Measurements from ENCODE around the gene DBH. TPM values are rescaled to one million over a fixed set of nuclear protein-coding genes. Genes with fewer than 3 reads are reported as not detected.

DBH gene
- total and polyA plus RNA-seq, 2 of the 13 experiments (the other 11 are each of a cell fraction or from before 2014, with no cell fraction given), result not detected

DNA sequence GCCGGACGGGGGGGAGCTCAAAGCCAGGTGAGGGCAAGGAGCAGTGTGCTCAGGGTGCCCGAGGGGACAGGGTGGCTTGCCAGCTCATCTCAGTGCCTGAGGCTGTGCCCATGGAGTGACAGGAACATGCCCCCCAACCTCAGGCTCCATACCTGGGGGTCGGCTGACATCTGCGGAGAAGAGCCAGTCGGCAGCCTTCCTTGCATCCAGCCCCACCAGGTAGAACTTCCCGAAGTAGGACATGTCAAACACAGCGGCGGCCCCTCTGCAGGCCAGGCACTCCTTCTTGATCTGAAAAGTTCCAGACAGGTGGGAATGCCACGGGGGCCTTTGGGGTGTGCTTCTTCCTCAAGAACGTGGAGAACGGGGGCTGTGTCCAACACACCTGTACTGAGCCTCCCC lies 59.9 kb downstream of the DBH start:
- no peak for DNase-seq (ENCODE audit: low spot score)
- intact Hi-C loops (cut with micrococcal nuclease; ENCODE audit: unreplicated experiment), result no loop called here
- H3K27me3 ChIP-seq (ENCODE audit: control insufficient read depth in 1 of 2, insufficient read depth in 2 of 2, low read length in 2 of 2), result no peaks in the 10 kb centered on the region
- no peak overlapping the region for H3K4me2 ChIP-seq (ENCODE audit: low read depth, low read length)
- H3K27ac ChIP-seq (ENCODE audit: extremely low read length, insufficient read depth, low read length), result no peak overlapping the region
- 96% methylated on average over 11 of the region's 12 CpGs for WGBS (ENCODE audit: low lambda C conversion rate)
- in situ Hi-C loops (cut with HindIII; ENCODE audit: extremely low pct_ligation_motif_present, low pct_unique_long_range_greater_than_20kb), result no loop called here
- H3K4me1 ChIP-seq (ENCODE audit: insufficient read depth, low read length), result no peaks in the 10 kb centered on the region
- TF ChIP-seq REXO4 (CRISPR knock-in tag; IDR thresholded peaks at IDR 0.05; ENCODE audit: borderline replicate concordance), result no peak
- TF ChIP-seq CHCHD3 (CRISPR knock-in tag; IDR thresholded peaks at IDR 0.05), result no peak
- TF ChIP-seq PHF20 (CRISPR knock-in tag; IDR thresholded peaks at IDR 0.05), result no peak
- TF ChIP-seq ATF1 (CRISPR knock-in tag; IDR thresholded peaks at IDR 0.05), result no peak
- no peak for TF ChIP-seq ZNF788 (CRISPR knock-in tag; IDR thresholded peaks at IDR 0.05; ENCODE audit: borderline replicate concordance)
- POLR2A ChIA-PET, result no interaction called here
- H2AFZ ChIP-seq (ENCODE audit: low read length), result no peak overlapping the region
- H3K4me3 ChIP-seq (replicated peaks in 1 of 3; ENCODE audit: insufficient read depth in 1 of 3, low read depth in 2 of 3, low read length in 3 of 3), result no peak overlapping the region
- no peak overlapping the region for H3K9ac ChIP-seq (ENCODE audit: insufficient read depth, low read depth, low read length)
- CTCF ChIA-PET (ENCODE audit: low intra/inter-chr PET ratio, low total read pairs), result no interaction called here
- peaks cover 19 to 42% of the 10 kb centered on the region in 2 experiments; a peak in 4 of 5 replicates for H3K36me3 ChIP-seq (replicated peaks in 1 of 2; ENCODE audit: control insufficient read depth in 1 of 2, insufficient read depth in 2 of 2, low read length in 2 of 2)
- ATAC-seq, result no peak
- H3K79me2 ChIP-seq (ENCODE audit: insufficient read depth, low read length), result no peaks in the 10 kb centered on the region
- no peak for FAIRE-seq
- BruUV-seq (replicated peaks), result no TSS peak
- no peaks in the 10 kb centered on the region for H4K20me1 ChIP-seq (ENCODE audit: insufficient read depth, low read length)
- H3K9me3 ChIP-seq (ENCODE audit: low read length), result no peaks in the 10 kb centered on the region

DNA sequence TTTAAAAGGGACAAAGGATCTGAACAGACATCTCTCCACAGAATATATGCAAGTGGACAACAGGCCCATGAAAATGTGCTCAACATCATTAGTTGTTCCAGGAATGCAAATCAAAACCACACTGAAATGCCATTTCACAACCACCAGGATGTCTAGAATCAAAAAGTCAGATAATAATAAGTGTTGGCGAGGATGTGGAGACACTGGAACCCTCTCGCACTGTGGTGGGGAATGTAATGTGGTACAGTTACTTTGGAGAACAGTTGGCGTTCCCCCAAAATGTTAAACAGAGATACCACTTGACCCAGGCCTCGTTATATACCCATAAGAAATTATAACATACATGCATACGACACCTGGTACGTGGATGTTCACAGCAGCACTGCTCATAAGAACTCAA lies 63.4 kb downstream of the DBH start:
- Histone ChIP-seq H2AFZ (ENCODE audit: low read length) (no peak overlapping the region), H3K79me2 (ENCODE audit: insufficient read depth, low read length) (no peaks in the 10 kb centered on the region), H4K20me1 (ENCODE audit: insufficient read depth, low read length) (no peaks in the 10 kb centered on the region), H3K27me3 (ENCODE audit: control insufficient read depth in 1 of 2, insufficient read depth in 2 of 2, low read length in 2 of 2) (no peaks in the 10 kb centered on the region), H3K9ac (ENCODE audit: insufficient read depth, low read depth, low read length) (no peak overlapping the region), H3K4me2 (ENCODE audit: low read depth, low read length) (no peak overlapping the region), H3K4me3 (replicated peaks in 1 of 3; ENCODE audit: insufficient read depth in 1 of 3, low read depth in 2 of 3, low read length in 3 of 3) (no peak overlapping the region), H3K36me3 (replicated peaks in 1 of 2; ENCODE audit: control insufficient read depth in 1 of 2, insufficient read depth in 2 of 2, low read length in 2 of 2) (peaks cover 9 to 21% of the 10 kb centered on the region in 2 experiments; a peak in 4 of 5 replicates), H3K9me3 (ENCODE audit: low read length) (no peaks in the 10 kb centered on the region), H3K4me1 (ENCODE audit: insufficient read depth, low read length) (no peaks in the 10 kb centered on the region), H3K27ac (ENCODE audit: extremely low read length, insufficient read depth, low read length) (no peak overlapping the region)
- intact Hi-C loops (cut with micrococcal nuclease; ENCODE audit: unreplicated experiment), result no loop called here
- CTCF ChIA-PET (ENCODE audit: low intra/inter-chr PET ratio, low total read pairs), result no interaction called here
- in situ Hi-C loops (cut with HindIII; ENCODE audit: extremely low pct_ligation_motif_present, low pct_unique_long_range_greater_than_20kb), result no loop called here
- no peak for DNase-seq (ENCODE audit: low spot score)
- no peak for FAIRE-seq
- ATAC-seq, result no peak
- no peak for TF ChIP-seq ZNF513 (CRISPR knock-in tag; conservative IDR thresholded peaks at IDR 0.05)
- peak; percentile 88 for TF ChIP-seq ZNF7 (CRISPR knock-in tag; IDR thresholded peaks at IDR 0.05)
- WGBS (ENCODE audit: low lambda C conversion rate), result 98% methylated on average over 6 of the region's 6 CpGs
- POLR2A ChIA-PET, result no interaction called here
- BruUV-seq (replicated peaks), result no TSS peak

All from HepG2 (cell line).